GM12892 (cell line): ENCODE measurements around the gene ITGA8.

Experiments
- POLR2AphosphoS5 ChIP-seq: IDR thresholded peaks from 2 replicates; pipeline ENCODE4 v1.6.1; 2011; ENCODE audit warnings: low read depth, low read length, control low read depth
- TAF1 ChIP-seq: IDR thresholded peaks from 2 replicates; pipeline ENCODE4 v1.6.1; 2011; ENCODE audit warnings: low read depth, mild to moderate bottlenecking, control low read depth, low read length, borderline replicate concordance

DNA sequence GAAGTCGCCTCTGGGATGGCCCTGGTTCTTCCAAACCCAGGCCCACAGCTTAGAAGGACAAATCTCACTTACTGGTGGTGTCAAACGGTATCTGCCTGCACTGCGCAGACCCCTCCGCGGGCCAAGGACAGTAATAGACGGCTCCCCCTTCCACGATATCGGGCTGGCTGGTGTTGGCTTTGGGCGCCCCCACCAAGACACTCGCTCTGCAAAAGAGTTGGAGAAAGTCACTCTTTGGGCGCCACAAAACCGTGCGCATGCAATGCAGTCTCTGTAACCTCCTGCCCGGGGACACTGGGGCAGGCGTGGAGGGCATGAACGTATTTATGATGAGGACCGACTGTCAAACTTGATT, 1.1 kb downstream of the ITGA8 start:
- TF ChIP-seq POLR2AphosphoS5 (no peak), TAF1 (no peak)
